Posterior vena cava (tissue), 2 donors: ENCODE results near the gene CLTCL1. TPM values are rescaled to one million over a fixed set of nuclear protein-coding genes. Genes with fewer than 3 reads are reported as not detected.
"Not testable (repeated sequence)": the region's sequence is repeated elsewhere in the genome, so short reads cannot be mapped to it uniquely, and the experiment has no call there.

Experiments used
- DNase-seq: peaks from one replicate; pipeline ENCODE4 v3.0.0-alpha.2; 2020; ENCODE audit warnings: low spot score
- intact Hi-C, 2 donors: fragments of 100-400 bp; cut with DNase I; formaldehyde crosslinking; loops; one replicate each; pipeline versions ENCODE4 v1.14.1 to v1.14.2; 2022 to 2023
- total RNA-seq, 2 donors: library from RNA; stranded (reverse); fragmentation: NEBNext Ultra II Directional; extraction: Animal tissue kit (Norgen Biotek cat#: 25700); gene quantifications; one replicate each; pipeline ENCODE4 v1.2.1, GENCODE V29; 2021
- donor health status: DM: yes; HTN: yes; CAD: no.
- donor health status: DM: yes; HTN: yes; CAD: no.

Gene CLTCL1
- total RNA-seq, 2 donors from 2014 or later = 6.6 to 9.0 TPM

DNA sequence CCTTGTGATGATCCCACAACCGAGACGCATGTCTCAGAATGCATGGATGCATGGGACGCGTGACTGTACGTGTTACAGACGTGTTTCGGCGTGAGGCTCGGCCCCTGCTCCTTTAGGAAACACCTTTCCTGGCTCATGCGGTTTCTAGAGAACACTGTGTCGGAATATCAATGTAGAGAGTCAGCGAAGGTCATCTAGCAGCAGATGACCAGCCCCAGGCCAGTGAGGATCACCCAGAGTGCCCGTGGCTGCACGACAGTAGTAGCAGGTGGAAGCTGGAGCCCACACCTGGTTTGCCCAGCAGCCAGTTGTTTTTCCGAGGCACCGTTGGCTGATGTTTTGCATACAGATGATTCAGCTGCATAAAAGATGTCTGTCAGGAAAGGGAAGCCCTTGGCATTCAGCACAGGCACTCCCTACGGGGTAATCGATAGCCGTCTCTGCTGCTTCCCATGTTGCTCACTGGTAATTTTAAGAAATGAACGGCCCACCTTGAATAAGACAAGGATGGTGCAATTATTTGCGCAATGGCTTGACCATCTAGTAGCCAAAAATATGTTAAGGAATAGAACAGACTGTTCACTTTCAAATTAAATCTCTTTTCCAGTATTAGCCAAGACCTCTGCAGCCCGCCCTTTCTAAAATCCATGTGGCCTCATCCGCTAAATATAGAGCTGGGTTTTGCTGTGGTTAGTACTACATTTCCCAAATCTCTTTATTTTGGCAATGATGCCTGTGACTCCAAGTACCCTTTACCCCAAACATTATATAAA lies 1.1 kb upstream of the CLTCL1 start:
- no peak for DNase-seq
- intact Hi-C loops = no loop called here

DNA sequence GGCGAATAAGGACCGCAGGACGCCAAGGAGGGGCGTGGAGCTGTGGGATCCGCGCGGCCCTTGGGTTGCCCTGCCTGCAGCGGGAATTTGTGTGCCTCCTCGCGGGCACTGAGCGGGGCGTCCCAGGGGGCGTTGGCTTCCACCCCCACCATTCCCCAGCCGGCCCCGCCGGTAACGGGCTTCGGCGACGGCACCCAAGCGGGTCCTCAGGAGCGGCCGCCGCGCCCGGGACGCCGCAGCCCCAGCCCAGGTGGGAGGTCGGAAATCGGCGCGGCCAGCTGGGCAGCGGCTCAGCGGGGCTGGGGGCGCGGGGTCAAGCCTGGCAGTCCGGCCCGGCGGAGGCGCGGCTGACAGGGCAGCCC lies 320 bp downstream of the CLTCL1 start:
- intact Hi-C loops = no loop called here
- DNase-seq = peak; percentile 86

DNA sequence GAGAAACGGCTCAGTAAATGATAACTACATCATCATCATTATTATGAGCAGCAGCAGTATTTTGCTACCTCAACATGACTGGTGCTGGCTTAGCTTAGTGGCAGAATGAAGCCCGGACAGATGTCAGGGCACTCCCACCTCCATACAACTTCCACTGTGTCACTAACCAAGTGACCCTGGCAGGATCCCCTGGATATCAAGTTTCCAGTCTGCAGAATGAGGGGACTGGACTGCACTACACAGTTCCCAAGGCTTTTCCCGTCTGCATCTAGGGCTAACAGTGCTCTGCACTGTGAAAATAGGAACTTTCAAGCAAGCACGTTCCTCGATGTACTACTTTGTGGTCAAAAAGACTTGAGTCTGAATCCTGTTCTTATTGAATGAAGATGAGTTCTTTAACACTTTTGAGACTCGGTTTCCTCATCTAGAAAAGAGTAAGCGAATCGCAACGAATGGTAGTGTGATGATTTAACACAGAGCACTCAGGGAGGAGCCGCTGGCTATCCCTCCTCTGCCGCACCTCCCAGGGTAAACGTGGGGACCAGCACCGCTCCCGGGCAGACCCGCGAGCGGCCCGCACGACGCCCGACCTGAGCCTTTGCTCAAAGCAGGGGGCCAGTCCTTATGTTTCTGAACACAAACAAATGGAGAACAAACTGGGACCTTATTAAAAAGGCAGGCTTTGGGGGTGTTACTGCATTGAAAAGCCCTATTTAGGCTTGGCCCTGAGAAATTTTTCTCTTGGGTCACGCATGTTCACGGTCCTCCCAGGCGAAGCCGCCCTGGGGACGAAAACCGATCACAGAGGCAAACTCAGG lies 910 bp downstream of the CLTCL1 start:
- intact Hi-C loops = no loop called here

DNA sequence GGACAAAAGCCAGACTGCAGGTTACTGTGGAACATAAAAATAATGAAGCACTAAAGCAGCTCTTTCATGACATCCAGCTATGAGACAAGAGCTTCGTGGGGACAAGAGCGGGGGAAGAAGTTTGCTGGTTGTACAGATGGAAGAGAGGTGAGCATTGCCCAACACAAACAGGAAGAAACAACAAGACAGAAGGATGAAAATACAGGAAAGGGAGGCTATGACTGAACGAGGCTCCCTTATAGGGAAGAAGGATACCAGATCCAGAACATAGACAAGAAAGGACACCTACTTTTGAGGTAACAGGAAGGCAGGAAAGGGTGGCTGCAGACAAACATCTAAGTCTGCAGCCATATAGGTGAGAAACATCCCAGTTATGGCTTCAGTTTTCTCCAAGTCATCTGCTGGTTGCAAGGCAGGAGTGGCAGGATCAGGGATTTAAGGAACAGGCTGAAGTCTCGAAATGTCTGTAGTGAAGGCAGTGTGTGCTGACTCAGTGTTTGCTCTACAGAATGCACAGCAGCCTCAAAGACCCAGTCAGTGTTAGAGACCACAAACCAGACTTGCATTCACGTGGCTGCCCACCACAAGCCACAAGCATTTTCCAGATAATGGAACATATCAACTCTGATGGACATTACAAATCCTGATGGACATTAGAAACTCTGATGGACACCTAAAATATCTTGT lies 1.9 kb downstream of the CLTCL1 start:
- no peak for DNase-seq
- intact Hi-C loops = no loop called here

More for the DNA sequence above, 910 bp downstream of the CLTCL1 start:
- no peak for DNase-seq

DNA sequence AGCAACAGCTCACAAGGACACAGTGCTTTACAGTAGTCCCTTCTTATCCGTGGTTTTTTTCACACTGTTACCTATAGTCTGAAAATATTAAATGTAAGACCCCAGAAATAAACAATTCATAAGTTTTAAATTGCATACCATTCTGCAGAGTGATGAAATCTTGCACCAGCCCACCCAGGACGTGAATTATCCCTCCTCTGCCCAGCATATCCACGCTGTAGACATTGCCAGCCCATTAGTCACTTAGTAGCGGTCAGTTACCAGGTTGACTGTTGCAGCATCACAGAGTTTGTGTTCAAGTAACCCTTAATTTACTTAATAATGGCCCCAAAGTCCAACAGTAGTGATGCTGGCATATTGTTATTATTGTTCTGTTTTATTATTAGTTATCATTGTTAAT lies 3.6 kb downstream of the CLTCL1 start:
- intact Hi-C loops = no loop called here
- DNase-seq = no peak

DNA sequence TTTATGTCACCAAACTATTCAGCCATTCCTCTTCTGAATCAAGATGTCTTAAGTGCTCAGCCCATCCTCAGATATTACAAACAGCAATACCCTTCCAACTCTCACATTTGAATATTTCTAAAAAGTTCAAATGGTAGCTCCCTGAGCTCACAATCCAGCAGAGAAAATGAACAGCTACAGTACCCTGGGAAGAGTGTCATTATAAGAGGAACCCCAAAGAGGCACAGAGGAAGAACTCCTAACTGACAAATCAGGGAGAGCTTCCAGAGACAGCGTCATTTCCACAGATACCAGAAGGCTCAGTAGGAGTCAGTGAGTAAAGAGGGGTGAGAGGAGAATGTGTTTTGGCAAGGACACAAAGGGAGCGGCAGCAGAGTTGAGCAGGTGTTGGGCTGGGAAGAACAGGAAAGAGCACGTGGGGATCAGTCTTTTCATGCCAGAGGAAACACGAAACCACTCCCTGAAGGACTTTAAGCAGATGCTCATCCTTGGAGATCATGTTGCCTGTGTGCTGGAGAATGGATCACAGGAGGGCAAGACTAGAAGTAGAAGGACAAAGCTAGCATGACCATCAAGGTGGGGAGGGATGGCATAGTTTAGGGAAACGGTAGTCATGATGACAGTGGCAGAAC lies 4.3 kb downstream of the CLTCL1 start:
- no peak for DNase-seq
- intact Hi-C loops = no loop called here

DNA sequence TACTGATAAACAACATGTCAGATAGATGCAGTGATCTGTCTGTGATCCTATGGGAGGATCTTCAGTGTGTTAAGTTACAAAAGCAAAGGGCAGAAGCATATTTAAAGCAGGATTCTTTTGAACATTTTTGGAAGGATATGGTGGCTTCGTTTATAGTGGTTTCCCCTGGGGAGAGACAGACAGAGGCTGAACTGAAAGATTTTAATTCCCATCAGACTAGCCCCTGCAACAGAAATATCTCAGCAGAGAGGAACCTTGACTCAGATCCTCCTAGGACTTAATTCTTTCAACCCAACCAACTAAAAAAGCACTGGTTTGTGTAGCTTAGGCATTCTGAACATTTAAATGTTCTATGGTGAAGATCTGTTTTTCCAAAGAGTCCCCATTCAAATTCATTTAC lies 5.7 kb downstream of the CLTCL1 start:
- DNase-seq = no peak
- intact Hi-C loops = no loop called here

DNA sequence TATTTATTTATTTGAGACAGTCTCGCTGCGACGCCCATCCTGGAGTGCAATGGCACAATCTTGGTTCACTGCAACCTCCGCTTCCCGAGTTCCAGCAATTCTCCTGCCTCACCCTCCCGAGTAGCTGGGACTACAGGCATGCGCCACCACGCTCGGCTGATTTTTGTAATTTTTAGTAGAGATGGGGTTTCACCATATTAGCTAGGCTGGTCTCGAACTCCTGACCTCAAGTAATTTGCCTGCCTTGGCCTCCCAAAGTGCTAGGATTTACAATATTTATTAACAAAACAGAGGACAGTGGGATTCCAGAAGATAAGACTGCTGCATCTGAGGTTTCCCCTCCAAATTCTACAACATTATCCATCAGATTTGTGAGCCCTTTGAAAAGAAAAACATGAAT lies 12.4 kb downstream of the CLTCL1 start:
- DNase-seq, intact Hi-C loops: not testable (repeated sequence)

DNA sequence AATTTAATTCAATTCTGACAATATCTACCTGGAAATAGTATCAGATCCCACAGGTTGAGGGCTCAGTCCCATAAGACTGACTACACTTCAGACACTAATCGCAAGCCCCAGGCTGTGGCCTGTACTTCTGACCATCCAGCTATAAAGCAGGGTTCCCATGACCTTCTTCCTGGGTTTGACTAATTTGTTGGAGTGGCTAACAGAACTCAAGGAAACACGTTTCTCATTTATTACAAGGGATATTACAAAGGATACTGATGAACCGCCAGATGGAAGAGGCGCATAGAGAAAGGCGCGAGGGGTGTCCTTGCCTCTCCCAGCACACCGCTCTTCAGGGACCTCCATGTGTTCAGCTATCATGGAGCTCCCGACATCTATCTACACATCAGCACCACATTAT lies 13.7 kb downstream of the CLTCL1 start:
- DNase-seq = no peak
- intact Hi-C loops = no loop called here

DNA sequence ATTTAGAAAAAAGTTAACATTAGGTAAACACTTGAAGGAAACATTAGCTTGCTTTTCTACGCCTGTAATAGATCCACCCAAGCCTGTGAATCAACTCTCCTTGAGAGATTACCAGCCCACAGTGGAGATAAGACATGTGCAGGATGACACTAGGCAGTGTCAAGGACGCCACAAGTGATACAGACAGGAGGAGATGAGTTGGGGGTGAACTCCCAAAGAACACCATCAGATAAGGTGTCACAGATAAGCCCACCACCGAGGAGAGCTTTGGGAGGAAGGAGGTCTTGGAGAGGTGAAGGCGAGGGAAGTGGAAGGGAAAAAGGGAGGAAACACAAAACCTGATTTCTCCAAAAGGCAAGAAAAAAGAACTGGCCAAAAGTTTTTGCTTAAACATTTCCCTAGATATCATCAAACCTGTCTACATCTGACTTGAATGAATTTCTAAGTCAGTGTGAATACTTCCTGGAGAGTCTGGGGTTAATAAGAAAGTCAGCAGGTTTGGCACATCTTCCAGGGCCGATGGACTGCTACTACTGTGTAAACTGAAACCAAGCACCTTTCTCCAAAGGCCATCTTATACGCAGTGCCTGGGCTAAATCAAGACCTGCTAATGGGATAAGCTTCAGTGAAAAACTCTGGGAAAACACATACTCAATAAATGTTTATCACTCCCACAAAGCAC lies 15.5 kb downstream of the CLTCL1 start:
- intact Hi-C loops = no loop called here
- DNase-seq = no peak

DNA sequence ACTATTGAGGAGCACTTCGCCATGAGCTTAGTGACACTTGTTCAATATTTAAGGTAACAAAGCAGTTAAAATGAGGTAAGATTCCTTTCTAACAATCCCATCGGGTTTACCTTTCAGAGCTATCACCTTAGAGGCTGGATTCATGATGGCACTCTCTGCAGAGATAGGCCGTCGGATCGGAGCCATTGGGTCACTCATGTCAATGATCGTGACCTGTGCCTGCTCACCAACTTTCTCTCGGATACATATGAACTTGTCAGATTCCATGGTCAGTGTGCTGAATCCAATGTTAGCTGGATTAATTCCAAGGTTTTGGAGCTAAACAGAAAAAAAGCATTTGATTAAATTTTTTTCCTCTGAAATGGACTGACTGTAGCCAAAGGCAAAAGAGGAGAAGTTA lies 16.0 kb downstream of the CLTCL1 start:
- no peak for DNase-seq
- intact Hi-C loops = no loop called here

DNA sequence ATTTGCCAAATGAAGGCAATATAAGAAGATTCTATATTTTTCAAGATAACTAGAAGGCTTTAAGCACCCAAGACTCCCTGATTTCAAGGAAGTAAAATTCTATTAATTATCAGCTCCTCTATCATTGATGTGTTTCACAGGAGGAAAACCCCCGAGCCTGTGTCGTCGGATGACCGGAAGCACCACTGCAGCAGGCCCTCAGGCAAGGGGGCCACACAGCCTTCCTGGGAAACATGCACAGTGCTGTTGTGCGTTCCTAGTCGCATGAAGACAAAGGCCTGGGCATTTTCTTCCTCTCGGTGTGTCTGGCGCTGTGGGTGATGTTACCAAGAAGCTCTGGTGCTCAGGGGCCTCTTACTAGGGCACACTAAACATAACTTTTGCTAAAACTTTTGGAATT lies 16.4 kb downstream of the CLTCL1 start:
- intact Hi-C loops = no loop called here
- no peak for DNase-seq

DNA sequence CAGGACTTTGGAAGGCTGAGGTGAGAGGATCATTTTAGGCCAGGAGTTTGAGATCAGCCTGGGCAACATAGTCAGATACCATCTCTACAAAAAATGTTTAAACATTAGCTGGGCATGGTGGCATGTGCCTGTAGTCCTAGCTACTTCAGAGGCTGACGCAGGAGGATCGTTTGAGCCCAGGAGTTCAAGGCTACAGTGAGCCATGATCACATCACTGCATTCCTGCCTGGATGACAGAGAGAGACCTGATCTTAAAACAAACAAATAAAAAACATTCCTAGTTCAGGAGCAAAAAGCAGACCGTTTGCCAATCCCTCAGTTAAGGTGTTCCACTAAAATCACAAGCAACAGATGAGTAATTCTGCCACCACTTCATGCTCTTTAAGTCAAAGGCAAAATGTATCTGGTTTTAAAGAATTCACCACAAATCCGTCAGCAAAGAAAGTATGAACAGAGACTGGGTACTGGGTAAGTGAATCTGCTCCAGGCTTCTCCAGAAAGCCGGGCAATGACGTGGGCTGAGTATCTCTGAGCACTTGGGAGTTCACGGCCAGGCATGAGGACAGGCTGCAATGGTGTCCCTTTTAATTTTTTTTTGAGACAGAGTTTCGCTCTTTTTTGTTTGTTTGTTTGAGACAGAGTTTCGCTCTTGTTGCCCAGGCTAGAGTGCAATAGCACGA lies 19.5 kb downstream of the CLTCL1 start:
- intact Hi-C loops = no loop called here
- no peak for DNase-seq

DNA sequence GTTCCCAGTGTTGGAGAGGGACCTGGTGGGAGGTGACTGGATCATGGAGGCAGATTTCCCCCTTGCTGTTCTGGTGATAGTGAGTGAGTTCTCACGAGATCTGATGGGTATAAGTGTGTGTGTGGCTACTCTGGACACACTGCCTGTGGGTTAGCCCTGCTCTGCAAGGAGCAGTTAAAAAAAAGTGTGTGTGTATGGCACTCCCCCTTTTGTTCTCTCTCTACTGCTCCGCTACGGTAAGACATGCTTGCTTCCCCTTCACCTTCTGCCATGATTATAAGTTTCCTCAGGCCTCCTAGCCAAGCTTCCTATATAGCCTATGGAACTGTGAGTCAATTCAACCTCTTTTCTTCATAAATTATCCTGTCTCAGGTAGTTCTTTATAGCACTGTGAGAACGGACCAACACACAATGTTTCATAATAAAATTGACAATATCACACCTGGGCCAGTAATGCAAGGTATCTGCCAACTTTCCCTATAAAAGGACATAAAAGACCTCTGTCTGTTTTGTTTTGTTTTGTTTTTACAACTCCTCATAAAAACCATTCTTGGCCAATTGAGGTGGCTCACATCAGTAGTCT lies 20.2 kb downstream of the CLTCL1 start:
- no peak for DNase-seq
- intact Hi-C loops = no loop called here

DNA sequence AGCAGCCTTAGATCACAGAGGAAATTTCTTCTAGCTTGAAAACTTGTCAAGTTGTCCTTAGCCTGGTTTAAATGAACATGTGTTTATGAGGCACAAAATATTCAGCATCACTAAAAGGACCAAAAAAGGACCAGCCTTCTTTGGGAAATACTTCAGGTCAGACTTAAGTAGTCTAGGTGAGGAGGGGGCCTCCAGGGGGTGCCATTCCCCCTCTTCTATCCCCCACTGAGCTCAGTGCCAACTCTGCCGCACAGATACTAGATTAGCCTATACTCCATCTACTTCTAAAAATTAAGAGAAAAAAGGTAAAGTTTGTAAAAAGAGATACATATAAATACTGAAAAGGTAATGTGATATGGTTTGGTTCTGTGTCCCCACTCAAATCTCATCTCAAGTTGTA lies 20.6 kb downstream of the CLTCL1 start:
- intact Hi-C loops = no loop called here
- no peak for DNase-seq

DNA sequence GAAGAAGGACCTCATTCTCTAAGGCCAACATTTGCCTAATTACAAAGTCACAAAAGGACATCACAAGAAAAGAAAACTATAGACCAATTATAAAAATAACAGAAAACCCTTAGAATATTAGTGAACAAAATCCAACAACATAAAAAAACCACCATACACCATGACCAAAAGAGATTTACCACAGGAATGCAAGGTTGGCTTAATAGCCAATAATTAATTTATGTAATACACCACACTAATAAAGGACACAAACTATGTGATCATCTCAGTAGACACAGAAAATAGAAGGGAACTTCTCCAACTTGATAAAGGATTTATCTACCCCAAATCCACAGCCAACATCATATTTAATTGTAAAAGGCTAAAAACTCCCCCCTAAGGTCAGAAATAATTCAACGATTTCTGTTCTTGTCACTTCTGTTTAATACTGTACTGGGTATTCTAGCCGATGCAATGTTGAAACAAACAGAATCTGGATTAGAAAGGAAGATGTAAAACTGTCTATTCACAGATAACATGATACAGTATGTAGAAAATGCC lies 24.9 kb downstream of the CLTCL1 start:
- intact Hi-C loops = no loop called here

DNA sequence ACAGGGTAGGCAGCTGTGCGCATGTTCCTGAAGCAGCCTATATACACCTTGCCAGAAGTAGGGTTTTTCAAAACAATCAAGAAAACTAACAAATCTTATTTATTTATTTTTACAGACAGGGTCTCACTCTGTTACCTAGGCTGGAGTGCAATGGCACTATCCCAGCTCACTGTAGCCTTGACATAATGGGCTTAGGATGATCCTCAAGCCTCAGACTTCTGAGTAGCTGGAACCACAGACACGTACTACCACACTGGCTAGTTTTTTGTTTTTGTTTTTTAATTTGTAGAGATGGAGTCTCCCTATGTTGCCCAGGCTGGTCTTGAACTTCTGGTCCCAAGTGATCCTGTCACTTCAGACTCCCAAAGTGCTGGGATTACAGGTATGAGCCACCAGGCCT lies 25.7 kb downstream of the CLTCL1 start:
- no peak for DNase-seq
- intact Hi-C loops = no loop called here

More for the DNA sequence above, 24.9 kb downstream of the CLTCL1 start:
- DNase-seq = no peak

DNA sequence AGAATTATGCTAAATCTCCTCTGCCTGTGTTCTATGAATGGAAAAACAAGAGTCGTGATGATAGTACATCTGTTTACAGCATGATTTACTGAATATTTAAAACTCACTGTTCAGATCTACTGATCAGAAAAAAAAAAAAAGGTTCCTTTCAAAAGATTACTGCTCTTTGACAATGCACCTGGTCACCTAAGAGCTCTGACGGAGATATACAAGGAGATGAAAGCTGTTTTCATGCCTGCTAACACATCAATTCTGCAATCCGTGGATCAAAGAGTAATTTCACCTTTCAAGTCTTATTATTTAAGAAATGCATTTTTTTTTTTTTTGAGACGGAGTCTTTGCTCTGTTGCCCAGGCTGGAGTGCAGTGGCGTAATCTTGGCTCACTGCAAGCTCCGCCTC lies 30.7 kb downstream of the CLTCL1 start:
- DNase-seq = no peak
- intact Hi-C loops = no loop called here
